Activated T-helper 17 cell treated with anti-CD3 and anti-CD28 coated beads, Interleukin-2, amount 50 U/mL, for 72 hours (primary cell): Measurements from ENCODE around the gene NKX3-2. TPM values are rescaled to one million over a fixed set of nuclear protein-coding genes. Genes with fewer than 3 reads are reported as not detected.

Experiments
- ATAC-seq: fragments of 150-1000 bp; cut with Tn5 transposase; replicated peaks from 2 replicates; pipeline ENCODE4 v1.10.0; 2021; ENCODE audit warnings: mild to moderate bottlenecking, moderate library complexity
- H3K27ac Mint-ChIP-seq: one replicate; pipeline ENCODE4 v1.8.0; 2022; ENCODE audit warnings: mixed read lengths
- H3K27me3 Mint-ChIP-seq: one replicate; pipeline ENCODE4 v1.8.0; 2022; ENCODE audit warnings: mixed read lengths
- H3K36me3 Mint-ChIP-seq: one replicate; pipeline ENCODE4 v1.8.0; 2022; ENCODE audit warnings: low read depth, mild to moderate bottlenecking, mixed read lengths
- H3K4me1 Mint-ChIP-seq: one replicate; pipeline ENCODE4 v1.8.0; 2022; ENCODE audit warnings: mixed read lengths
- H3K4me3 Mint-ChIP-seq: one replicate; pipeline ENCODE4 v1.8.0; 2022; ENCODE audit warnings: mild to moderate bottlenecking, mixed read lengths
- H3K9me3 Mint-ChIP-seq: one replicate; pipeline ENCODE4 v1.8.0; 2022; ENCODE audit warnings: mixed read lengths
- total RNA-seq, 2 donors: library from RNA; stranded (reverse); gene quantifications; one replicate each; pipeline ENCODE4 v1.2.3, GENCODE V29; 2022

Gene NKX3-2
- total RNA-seq, 2 donors from 2014 or later: not detected

- H3K27ac Mint-ChIP-seq: no peak overlapping the region
Measured at GRCh38 chr4:13540446-13541175, 3.7 kb downstream of the NKX3-2 start.

GRCh38 chr4:13539619-13540445 lies 4.5 kb downstream of the NKX3-2 start:
- Mint-ChIP-seq H3K27ac (no peak overlapping the region), H3K27me3 (peaks cover 60% of the 10 kb centered on the region), H3K36me3 (peaks cover 35% of the 10 kb centered on the region), H3K4me3 (no peak overlapping the region), H3K9me3 (peaks cover 6% of the 10 kb centered on the region), H3K4me1 (peaks cover 8% of the 10 kb centered on the region)
- no peak for ATAC-seq

More at GRCh38 chr4:13540446-13541175, 3.7 kb downstream of the NKX3-2 start:
- peaks cover 41% of the 10 kb centered on the region for H3K36me3 Mint-ChIP-seq
- H3K4me3 Mint-ChIP-seq: peak overlapping the region; percentile 9
- peaks cover 13% of the 10 kb centered on the region for H3K4me1 Mint-ChIP-seq
- H3K9me3 Mint-ChIP-seq: peaks cover 6% of the 10 kb centered on the region
- ATAC-seq: no peak
- peaks cover 61% of the 10 kb centered on the region for H3K27me3 Mint-ChIP-seq

GRCh38 chr4:13539047-13539618 lies 5.2 kb downstream of the NKX3-2 start:
- no peak for ATAC-seq
- Mint-ChIP-seq H3K4me3 (peak overlapping the region; percentile 24), H3K36me3 (peaks cover 34% of the 10 kb centered on the region), H3K9me3 (peaks cover 6% of the 10 kb centered on the region), H3K27me3 (peaks cover 63% of the 10 kb centered on the region), H3K4me1 (peaks cover 8% of the 10 kb centered on the region), H3K27ac (no peak overlapping the region)

GRCh38 chr4:13538427-13538973 lies 5.8 kb downstream of the NKX3-2 start:
- Mint-ChIP-seq H3K27me3 (peaks cover 68% of the 10 kb centered on the region), H3K4me3 (peak overlapping the region; percentile 24), H3K4me1 (peaks cover 8% of the 10 kb centered on the region), H3K27ac (no peak overlapping the region), H3K9me3 (peaks cover 6% of the 10 kb centered on the region), H3K36me3 (peaks cover 34% of the 10 kb centered on the region)
- ATAC-seq: no peak

- Mint-ChIP-seq H3K27me3 (peaks cover 64% of the 10 kb centered on the region), H3K9me3 (peaks cover 6% of the 10 kb centered on the region), H3K36me3 (peaks cover 27% of the 10 kb centered on the region), H3K4me3 (no peak overlapping the region), H3K4me1 (peaks cover 8% of the 10 kb centered on the region), H3K27ac (no peak overlapping the region)
- ATAC-seq: no peak
Measured at GRCh38 chr4:13537832-13538177, 6.5 kb downstream of the NKX3-2 start.

GRCh38 chr4:13537011-13537831 lies 7.1 kb downstream of the NKX3-2 start:
- Mint-ChIP-seq H3K4me1 (peaks cover 8% of the 10 kb centered on the region), H3K27ac (no peak overlapping the region), H3K4me3 (no peak overlapping the region), H3K27me3 (peaks cover 64% of the 10 kb centered on the region), H3K36me3 (peaks cover 24% of the 10 kb centered on the region), H3K9me3 (peaks cover 6% of the 10 kb centered on the region)
- ATAC-seq: no peak

GRCh38 chr4:13536607-13537006 lies 7.7 kb downstream of the NKX3-2 start:
- H3K4me3 Mint-ChIP-seq: no peak overlapping the region
- no peak for ATAC-seq
- H3K27ac Mint-ChIP-seq: no peak overlapping the region
- peaks cover 8% of the 10 kb centered on the region for H3K4me1 Mint-ChIP-seq
- peaks cover 66% of the 10 kb centered on the region for H3K27me3 Mint-ChIP-seq
- peaks cover 6% of the 10 kb centered on the region for H3K9me3 Mint-ChIP-seq
- H3K36me3 Mint-ChIP-seq: peaks cover 24% of the 10 kb centered on the region

GRCh38 chr4:13535708-13536361 lies 8.5 kb downstream of the NKX3-2 start:
- H3K27ac Mint-ChIP-seq: no peak overlapping the region
- H3K9me3 Mint-ChIP-seq: peaks cover 6% of the 10 kb centered on the region
- peaks cover 67% of the 10 kb centered on the region for H3K27me3 Mint-ChIP-seq
- no peak for ATAC-seq
- H3K36me3 Mint-ChIP-seq: peaks cover 24% of the 10 kb centered on the region
- H3K4me1 Mint-ChIP-seq: peaks cover 10% of the 10 kb centered on the region
- H3K4me3 Mint-ChIP-seq: no peak overlapping the region

GRCh38 chr4:13535118-13535517 lies 9.2 kb downstream of the NKX3-2 start:
- Mint-ChIP-seq H3K4me1 (peaks cover 8% of the 10 kb centered on the region), H3K27ac (no peak overlapping the region), H3K9me3 (peaks cover 6% of the 10 kb centered on the region), H3K36me3 (peaks cover 24% of the 10 kb centered on the region), H3K4me3 (no peak overlapping the region), H3K27me3 (peaks cover 68% of the 10 kb centered on the region)
- ATAC-seq: no peak

- Mint-ChIP-seq H3K9me3 (peaks cover 6% of the 10 kb centered on the region), H3K4me3 (no peak overlapping the region), H3K27ac (no peak overlapping the region), H3K4me1 (peaks cover 8% of the 10 kb centered on the region), H3K36me3 (peaks cover 24% of the 10 kb centered on the region), H3K27me3 (peaks cover 70% of the 10 kb centered on the region)
- ATAC-seq: no peak
Measured at GRCh38 chr4:13534344-13535063, 9.8 kb downstream of the NKX3-2 start.

- no peak for ATAC-seq
- no peak overlapping the region for H3K27ac Mint-ChIP-seq
- peaks cover 72% of the 10 kb centered on the region for H3K27me3 Mint-ChIP-seq
- peaks cover 17% of the 10 kb centered on the region for H3K36me3 Mint-ChIP-seq
- peaks cover 8% of the 10 kb centered on the region for H3K4me1 Mint-ChIP-seq
- peaks cover 6% of the 10 kb centered on the region for H3K9me3 Mint-ChIP-seq
- no peak overlapping the region for H3K4me3 Mint-ChIP-seq
Measured at GRCh38 chr4:13533670-13534343, 10.5 kb downstream of the NKX3-2 start.

- Mint-ChIP-seq H3K9me3 (no peaks in the 10 kb centered on the region), H3K4me1 (peaks cover 13% of the 10 kb centered on the region), H3K27ac (no peak overlapping the region)
Measured at GRCh38 chr4:13531625-13531998, 12.7 kb downstream of the NKX3-2 start.

More at GRCh38 chr4:13531625-13531998, 12.7 kb downstream of the NKX3-2 start:
- no peak for ATAC-seq
- Mint-ChIP-seq H3K4me3 (no peak overlapping the region), H3K27me3 (peaks cover 68% of the 10 kb centered on the region), H3K36me3 (peaks cover 2% of the 10 kb centered on the region)
